Cerebellar nuclear complex (tissue), 1 donor: ENCODE measurements around the gene ABHD8.

Experiments used
- DNase-seq, 2 experiments: peaks; one replicate each; lab custom pipeline; 2025; lab: John Stamatoyannopoulos, UW

The ABHD8 gene

DNA sequence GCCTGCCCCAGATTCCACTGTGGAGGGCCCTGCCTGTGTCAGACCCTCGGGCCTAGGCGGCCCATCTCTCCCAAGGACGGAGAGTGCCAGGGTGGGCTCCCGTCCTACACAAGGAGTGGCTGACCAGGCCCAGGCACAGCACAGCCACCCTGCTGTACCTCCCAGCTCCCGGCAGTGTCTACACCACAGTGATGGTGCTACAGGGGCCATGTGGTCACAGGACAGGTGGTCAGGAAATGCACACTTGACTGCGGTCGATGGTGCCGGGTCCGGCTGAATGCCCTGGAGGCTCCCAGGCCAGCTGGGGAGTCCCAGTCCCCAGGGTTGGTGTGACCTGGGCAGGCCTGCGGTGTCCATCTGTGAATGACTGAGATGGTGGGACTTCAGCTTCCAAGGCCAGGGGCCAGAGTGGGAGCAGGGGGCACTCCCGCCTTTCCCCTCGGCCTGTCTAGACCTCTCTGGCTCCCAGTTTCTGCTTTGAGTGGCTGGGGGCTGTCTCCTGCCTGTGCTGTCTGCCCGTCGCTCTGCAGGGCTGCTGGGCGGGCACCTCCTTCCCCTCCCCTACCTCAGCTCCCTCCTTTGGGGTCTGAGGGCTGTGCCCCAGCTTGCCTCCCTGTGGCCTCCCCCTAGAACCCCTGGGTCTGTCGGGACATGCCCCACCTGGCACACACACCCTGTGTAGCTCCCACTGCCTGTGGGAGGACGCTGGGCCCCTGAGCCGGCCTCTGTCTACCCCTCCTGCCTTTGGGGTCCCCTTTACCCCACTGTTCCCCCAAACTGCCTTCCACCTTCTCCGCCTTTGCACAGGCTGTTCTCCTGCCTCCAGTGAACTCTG is 18.6 kb upstream of the ABHD8 start:
- DNase-seq = no peak

DNA sequence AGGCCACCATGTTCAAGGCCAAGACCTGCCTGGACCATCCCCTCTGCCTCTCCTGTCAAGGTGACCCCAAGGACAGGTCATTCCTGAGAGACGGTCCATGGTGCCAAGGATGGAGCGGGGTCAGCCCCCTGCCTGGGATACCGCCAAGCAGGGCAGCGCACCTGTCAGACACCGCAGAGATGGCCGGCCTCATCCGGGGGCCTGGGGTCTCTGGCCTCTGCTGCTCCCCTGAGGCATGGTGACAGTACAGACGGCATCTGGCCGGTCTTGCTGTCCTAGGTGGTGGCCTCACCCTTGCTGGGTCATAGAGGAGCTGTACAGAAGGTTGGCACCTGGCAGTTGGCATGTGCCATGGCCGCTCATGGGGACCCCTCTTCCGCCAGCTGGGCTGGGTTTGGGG is 17.2 kb upstream of the ABHD8 start:
- no peak for DNase-seq

DNA sequence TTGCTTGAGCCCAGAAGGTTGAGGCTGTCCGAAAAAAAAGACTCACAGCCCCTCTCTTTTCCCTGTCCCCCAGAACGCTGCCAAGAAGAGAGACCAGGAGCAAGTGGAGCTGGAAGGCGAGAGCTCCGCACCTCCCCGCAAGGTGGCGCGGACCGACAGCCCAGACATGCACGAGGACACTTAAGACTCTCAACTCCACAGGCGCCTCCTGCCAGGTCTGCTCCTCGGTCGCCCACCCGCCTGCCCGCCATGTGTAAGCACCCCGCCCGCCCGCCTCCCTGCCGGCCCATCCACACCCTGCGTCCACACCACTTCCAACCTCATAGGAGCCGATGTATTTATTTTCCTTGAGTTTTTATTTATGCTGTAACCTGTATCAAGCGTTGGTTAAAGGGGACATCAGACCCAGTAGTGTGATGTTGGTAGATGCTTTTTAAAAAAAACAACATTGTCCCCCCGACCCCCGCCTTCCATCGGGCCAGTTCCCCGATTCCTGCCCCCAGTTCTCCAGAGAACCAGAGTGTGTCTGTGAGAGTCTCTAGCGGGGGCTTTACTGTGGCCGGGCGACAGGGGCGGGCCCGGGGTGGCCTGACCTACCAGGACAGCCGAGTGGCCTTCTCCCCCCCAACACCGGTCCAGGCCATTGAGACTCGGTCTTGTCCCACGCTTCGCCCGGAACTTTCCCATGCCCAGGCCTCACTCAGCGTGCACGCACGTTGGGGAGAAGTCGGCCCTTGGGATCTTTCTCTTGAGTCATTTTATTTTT is 16.4 kb upstream of the ABHD8 start:
- DNase-seq = no peak

DNA sequence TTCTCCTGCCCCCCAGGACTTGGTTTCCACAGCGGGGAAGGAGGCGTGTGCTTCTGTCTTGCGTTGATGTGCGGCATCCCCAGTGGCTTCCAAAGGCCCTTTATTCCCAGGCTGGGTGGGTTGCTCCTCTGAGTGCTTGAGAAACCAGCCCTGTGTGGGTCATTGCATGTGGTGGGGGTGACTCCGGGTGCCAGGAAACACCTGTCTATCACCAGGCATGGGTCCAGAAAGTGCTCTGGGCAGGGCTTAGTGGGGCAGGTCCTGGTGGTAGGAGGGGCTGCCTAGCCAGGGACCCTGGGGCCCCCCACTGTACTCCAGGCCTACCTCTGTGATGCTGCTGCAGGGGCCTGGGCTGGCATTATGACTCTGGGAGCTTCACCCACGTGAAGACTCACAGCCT is 15.7 kb upstream of the ABHD8 start:
- no peak for DNase-seq

DNA sequence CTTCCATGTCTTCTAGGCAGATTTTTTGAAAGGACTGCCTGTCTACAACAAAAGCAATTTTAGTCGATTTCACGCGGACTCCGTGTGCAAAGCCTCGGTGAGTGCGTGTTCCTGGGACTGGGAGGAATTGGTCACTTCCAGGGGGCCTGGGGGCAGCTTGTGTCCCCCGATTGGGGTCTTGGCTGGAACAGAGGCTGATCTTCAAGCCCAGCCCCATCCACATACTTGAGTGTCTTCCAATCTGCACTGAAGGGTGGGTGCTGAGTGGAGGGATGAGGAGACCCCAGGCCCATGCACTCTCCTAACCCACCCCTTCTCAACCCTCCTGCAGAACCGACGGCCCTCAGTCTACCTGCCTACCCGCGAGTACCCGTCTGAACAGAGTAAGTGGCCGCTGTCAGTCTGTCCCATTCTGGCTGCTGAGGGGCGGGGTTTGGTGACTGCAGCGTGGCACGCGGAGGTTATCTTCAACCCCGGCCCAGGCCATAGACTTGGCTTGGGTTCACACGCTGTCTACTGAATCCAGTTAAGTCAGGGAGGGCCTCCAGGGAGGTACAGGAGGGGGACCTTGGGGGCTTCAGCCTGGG is 10.9 kb upstream of the ABHD8 start:
- DNase-seq = no peak

DNA sequence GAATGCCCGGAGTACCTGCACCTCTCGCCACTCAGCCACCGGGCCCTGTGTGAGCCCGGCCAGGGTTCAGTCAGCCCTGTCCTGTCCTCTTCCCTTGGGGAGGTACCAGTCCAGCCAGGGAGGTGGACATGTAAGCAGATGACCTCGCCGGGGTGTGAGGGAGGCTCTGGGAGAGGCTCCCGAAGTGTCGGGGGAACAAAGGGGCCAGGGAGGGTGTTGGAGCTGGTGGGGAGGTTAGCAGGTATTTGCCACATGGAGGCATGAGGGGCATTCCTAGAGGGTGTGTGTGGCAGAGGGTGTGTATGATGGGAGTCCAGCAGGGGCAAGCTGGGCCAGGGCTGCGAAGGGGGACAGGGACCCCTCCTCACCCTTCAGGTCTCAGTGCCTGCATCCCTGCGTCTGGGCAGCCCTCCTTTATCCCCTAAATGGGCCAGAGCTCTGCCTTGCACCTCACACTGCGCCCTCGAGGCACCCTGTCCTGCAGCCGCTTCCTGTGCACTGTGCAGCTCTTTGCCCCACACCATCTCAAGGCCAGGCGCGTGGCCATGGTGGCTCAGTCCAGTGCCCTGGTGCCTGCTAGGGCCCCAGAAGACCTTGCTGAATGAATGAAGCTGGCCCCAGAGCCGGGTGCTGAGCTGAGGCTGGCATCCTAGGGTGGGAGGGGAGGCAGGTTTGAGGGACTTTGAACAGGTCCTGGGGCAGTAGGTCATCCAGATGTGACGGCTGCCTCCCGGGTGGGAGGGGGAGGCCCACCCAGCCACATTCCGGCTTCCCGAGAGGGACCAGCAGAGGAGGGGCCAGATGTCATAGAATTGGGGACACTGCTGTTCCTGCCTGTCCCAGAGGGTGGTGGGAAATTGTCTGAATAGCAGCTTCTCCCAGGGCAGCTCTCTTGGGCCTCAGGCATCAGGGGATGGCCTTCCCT is 9.2 kb upstream of the ABHD8 start:
- DNase-seq = no peak

DNA sequence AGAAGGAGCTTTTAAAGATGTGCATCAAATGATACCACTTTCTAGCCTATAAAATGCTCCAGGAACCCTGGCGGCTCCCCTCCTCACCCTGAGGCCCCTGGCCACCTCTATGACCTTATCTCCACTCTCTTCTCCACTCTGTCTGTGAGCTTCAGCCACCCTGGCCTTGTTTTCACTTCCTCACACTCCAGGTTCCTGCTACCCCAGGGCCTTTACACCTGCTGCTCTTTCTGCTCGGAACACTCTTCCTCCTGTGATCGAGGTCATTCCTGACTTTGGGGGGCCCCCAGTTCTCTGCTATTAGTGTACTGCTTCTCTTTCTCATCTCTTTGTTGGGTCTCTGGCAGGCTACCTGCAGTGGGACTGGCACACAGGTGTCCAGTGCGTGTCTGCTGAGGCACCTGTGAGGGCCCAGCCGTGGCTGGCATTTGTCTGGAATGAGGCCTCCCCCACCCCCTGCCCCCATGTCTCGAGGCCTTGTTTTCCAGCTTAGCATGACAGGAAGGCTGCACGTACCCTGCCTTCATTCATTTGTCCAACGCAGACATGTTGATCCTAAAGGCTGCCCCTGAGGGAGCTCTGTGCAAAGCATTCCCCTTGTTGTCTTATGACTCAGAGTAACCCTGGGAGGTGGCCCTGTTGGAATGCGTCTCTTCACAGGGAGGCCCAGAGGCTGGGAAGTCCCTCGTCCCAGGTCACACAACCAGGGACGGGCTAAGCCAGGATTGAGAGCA is 8.4 kb upstream of the ABHD8 start:
- no peak for DNase-seq

DNA sequence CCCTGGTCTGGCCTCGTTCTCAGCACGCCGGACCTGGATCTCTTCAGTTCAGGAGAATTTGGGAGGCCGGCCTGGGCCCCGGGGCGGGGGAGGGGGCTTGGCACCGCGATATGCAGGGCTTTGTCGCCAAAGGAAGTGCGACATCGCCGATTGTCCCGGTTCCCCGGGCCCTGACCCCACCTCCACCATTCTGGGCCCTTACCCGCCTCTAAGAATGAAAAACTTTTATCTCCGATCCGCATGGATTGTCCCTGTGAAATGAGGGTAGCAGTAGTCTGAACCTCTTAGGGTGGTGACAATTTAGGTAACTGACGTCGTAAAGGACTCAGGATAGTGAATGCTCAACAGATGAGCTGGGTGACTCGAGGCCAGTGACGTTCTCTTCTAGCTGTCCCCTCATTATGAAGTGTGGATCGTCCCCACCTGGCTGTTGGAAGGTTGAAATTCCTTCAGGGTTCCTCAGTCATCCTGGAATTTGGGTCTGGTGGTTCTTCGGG is 6.8 kb upstream of the ABHD8 start:
- no peak for DNase-seq

DNA sequence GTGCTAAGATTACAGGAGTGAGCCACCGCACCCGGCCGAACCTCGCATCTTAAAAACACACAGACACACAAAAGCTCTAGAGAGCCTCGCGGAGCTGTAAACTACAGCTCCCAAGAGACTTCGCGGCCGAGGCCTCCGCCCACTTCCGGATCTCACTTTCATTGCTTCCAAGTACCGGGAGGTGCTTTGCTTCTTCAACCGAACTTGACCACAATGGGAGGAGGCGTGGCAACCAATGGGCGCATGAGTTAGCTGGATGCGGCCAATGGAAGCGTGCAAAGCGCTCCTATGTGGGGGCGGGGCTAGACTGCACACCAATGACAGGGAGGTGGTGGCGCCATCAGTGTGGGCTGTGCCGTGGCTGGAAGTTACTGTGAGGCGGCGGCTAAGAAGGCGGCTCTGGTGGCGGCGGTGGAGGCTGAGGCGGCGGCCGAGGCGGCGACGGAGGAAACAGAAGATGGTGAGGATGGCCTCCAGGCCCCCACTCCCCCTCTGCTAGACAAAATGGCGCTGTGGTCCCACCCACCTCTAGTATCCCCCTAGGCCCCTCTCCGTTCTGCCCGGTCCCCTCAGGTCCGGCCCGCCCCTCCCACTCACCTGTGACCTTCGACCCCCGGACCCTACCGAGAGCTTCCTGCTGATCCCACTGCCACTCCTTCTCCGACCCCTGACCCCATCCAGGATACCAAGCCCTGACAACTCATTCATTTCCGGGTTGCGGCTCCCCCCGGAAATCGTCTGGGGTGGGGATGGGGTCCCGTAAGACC is 6.2 kb upstream of the ABHD8 start, which contains the start of gene DDA1:
Gene DDA1 (plus strand): TSS at position 366 of the 767 bp plus-strand sequence. CDS start 92 bp downstream, at position 458.
- DNase-seq = peak; percentile 96 to 99

DNA sequence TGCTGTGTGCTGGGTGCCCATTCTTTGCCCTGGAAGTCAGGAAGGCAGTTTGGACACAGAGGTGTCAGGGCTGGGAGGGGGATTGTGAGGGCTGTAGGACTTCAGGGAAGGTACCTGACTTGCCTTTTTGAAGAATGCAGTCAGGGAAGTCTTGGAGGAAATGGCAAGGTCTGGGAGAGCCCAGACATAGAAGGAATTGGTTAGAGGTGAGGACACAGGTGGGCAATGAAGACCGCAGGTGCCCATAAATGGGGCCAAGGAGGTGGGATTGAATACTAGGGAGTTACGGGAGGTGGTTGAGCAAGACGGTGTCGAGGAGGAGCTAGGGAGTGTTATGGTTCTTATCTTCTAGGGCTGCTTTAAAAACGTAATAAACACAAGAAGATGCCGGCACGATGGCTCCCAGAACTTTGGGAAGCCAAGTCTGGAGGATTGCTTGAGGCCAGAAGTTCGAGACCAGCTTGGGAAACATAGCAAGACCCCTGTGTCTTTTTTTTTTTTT is 4.7 kb upstream of the ABHD8 start:
- no peak for DNase-seq

DNA sequence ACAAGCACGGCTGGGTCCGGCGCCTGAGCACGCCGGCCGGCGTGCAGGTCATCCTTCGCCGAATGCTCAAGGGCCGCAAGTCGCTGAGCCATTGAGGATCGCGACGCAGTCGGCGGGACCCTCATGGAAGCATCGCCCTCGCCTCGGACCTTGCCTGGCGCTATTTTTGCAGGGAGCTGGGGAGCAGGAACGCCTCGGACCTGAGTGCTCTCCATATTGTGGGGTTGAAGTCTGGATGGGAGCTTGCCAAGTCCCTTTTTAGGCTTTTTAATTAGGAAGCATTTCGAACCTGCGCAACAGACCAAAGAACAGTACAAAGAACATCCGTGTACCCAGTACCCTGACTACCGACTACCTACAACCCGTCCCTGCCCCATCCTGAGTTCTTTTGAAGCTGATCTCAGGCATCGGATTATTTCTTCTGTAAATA is 3.1 kb upstream of the ABHD8 start:
- DNase-seq = no peak

DNA sequence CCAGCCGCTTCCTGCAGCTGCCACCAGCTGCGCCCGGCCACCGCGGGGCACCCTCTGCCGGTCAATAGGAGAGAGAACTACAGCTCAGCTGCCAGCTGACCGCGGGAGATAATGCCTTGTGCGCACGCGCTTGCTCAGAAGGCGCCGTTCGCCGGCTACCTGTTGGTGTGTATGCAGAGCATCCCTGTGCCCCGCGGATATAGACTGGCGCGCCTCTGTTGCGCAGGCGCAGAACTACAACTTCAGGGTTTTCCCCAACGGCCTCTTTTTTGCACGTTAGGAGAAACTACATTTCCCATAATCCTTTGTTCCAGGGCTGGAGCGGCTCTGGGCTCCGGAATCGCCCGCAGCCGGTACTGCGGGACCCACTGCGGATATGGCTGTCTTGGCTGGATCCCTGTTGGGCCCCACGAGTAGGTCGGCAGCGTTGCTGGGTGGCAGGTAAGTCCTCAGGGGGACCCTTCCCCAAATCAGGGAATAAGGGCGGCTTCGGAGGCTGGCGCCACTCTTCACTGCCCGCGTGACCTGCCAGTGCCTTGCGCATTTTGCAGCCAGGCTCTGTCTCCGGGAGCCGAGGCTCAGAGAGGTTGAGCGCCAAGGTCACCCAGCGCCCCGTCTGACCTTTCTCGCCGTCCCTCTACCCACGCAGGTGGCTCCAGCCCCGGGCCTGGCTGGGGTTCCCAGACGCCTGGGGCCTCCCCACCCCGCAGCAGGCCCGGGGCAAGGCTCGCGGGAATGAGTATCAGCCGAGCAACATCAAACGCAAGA is 2.5 kb upstream of the ABHD8 start, which contains the start of gene MRPL34:
Gene MRPL34 (plus strand): TSS at position 356 of the 768 bp plus-strand sequence. CDS start 21 bp downstream, at position 377.
- DNase-seq = peak; percentile 82 to 96

DNA sequence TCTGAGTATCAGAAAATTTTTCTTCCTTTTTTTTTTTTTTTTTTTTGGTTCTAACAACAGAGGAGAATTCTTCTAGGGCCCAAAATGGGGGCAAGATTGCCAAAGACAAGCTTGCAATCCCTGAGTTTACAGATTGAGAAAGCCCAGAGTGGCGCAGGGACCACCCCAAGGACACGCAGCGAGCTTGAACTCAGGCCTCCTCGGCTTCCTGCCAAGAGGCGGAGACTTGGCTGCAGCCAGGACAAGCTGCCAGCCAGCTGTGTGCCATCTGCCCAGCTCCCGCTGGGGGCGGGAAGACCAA is 1.9 kb upstream of the ABHD8 start:
- DNase-seq = no peak

DNA sequence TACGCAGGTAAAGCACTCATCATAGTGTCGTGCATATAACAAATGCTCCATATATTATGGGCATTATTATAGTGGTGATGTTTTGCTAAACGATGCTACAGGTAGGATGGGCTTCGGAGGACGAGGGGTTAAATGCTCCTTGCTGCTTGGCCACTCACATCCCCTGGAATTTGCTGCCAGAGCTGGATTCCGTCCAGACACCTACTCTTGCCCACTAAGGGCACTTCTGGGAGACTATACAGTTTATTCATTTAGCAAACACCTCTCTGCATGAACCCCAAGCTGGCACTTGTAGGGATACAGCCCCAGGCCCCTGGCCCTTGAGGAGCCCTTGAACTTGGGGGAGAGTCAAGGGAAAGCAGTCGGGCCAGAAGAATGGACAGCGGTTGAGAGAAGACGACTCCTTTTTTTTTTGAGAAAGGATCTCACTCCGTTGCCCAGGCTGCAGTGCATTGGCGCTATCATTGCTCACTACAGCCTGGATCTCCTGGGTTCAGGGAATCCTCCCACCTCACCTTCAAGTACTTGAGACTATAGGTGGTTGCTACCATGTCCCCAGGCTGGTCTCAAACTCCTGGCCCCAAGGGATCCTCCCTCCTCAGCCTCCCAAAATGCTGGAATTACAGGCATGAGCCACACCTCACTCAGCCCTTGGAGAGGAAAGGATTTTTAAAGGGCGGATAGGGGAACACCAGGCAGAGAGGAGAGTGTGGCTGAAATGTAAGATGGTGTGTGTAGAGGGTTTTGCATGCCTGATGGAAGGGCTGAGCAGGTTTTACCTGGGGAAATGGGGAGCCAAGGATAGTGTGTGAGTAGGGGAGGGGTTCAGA is 1.4 kb upstream of the ABHD8 start:
- DNase-seq = no peak

DNA sequence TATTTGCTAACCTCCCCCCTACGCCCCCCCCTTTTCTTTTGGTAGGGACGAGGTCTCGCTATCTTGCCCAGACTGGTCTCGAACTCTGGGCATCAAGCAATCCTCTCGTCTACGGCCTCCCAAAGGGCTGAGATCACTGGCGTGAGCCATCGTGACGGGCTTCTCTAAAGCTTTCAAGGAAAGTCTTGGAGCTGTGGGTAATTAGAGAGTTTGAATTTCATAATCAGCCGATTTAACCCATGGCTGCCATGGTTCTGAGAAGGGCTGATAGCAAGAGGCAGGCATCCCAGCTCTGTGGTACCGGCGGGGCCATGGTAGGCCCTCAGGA is 679 bp upstream of the ABHD8 start:
- DNase-seq = no peak

DNA sequence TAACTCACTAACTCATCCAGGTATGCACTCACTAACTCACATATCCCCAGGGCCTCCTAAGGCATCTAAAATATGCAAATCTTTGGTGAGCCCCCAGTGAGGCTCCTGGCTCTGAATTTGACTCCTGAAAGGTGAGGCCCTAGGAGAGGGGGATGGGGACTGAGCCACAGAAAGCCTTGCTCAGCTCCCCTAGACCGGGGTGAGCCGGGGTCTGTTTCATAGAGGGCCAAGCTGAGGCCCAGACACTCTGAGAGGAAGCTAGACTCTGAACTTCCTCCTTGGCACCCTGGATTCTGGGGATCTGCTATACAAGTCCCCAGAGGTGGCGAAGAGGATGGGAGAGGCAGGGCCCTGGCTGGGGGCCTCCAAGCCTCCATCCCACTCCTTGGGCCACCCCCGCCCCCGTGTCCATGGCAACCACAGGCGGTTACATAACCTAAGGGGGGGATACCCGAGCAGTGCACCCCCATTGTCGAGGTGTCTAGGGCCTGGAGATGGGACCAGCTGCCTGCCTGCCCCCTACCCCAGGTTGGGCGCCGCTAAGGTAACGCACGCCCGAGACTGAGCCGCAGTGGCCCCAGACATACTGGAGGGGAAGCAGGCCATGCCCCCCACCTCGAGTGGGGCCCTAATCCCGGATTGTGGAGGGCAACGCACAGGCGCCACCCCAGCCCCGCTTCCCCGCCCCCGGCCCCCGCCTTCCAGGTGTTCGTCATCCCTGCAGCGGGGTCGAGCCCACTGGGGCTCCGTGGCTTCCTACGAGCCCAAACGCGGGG is 646 bp downstream of the ABHD8 start:
- no peak for DNase-seq

DNA sequence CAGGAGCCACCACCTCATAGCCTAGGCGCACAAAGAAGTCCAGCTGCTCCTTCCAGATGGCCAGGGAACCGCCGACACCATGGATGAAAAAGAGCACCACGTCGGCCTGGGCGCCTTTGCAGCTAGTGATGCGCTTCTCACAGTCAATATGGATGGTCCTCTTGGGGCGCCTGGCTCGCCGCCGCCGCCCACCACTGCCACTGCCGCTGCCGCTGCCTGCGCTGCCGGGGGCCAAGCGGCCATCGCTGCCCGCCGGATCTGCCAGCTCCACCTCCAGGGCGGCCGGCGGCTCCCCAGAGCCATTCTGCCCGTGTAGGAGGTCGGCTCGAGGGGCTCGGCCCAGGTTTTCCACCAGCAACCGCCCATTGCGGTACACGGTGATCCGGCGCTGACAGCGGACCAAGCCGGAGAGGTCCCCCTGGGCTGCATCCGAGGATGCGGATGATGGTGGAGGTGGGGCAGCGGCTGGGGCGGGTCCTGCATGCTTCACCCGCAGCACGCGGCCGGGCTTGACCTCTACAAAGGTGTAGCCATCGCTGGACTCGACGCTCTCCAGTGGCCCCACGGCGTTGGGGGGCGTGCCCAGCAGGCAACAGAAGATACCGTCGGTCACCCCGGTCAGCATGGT is 2.1 kb downstream of the ABHD8 start:
- DNase-seq = no peak
